DOHH2 (cell line): ENCODE measurements around the gene DMRTC1B.

Source experiments
- CTCF ChIP-seq: fragments of 200-600 bp; sonication (generic); IDR thresholded peaks from one replicate; pipeline ENCODE4 v1.5.1; 2014; ENCODE audit warnings: antibody characterized with exemption, mild to moderate bottlenecking, low read depth, low read length; ENCODE audit not compliant: poor library complexity, severe bottlenecking
- EZH2phosphoT487 ChIP-seq: fragments of 200-600 bp; sonication (generic); IDR thresholded peaks from 2 replicates; pipeline ENCODE4 v1.6.1; 2017; ENCODE audit warnings: borderline replicate concordance, mild to moderate bottlenecking, antibody characterized with exemption, low read length, moderate library complexity, mixed read lengths

GRCh38 chrX:72727846-72728245 lies 48.8 kb upstream of the DMRTC1B start:
- TF ChIP-seq CTCF (no peak), EZH2phosphoT487 (no peak)
